ENCODE results near the gene MED14.

DNA sequence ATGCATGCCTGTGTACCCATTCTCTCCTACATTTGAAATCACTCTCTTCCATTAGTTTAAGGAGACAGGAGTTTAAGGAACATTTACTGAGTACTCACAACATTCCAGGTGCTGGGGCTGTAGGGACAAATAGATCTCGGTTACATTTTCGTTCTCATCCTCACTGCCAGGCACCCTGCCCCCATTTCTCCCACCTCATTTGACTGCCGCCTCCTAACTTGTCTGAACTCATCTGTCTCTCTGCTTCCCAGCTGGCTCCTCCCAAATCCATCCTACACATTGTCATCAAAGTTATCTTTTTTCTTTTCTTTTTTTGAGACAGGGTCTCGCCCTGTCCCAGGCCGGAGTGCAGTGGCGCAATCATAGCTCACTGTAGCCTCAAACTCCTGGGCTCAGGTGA lies 131.9 kb downstream of the MED14 start:
- TF ChIP-seq CTCF (IDR thresholded peaks at IDR 0.05), result no peak
- TF ChIP-seq, protein P1, sequence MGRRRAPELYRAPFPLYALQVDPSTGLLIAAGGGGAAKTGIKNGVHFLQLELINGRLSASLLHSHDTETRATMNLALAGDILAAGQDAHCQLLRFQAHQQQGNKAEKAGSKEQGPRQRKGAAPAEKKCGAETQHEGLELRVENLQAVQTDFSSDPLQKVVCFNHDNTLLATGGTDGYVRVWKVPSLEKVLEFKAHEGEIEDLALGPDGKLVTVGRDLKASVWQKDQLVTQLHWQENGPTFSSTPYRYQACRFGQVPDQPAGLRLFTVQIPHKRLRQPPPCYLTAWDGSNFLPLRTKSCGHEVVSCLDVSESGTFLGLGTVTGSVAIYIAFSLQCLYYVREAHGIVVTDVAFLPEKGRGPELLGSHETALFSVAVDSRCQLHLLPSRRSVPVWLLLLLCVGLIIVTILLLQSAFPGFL (CRISPR knock-in tag; IDR thresholded peaks at IDR 0.05; ENCODE audit: borderline replicate concordance), result no peak
- no peak for TF ChIP-seq ATF3 (CRISPR knock-in tag; conservative IDR thresholded peaks at IDR 0.05)
- TF ChIP-seq FOXK1 (CRISPR knock-in tag; IDR thresholded peaks at IDR 0.05), result no peak
- TF ChIP-seq, protein P2, sequence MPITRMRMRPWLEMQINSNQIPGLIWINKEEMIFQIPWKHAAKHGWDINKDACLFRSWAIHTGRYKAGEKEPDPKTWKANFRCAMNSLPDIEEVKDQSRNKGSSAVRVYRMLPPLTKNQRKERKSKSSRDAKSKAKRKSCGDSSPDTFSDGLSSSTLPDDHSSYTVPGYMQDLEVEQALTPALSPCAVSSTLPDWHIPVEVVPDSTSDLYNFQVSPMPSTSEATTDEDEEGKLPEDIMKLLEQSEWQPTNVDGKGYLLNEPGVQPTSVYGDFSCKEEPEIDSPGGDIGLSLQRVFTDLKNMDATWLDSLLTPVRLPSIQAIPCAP (CRISPR knock-in tag; IDR thresholded peaks at IDR 0.05), result no peak
- no peak for TF ChIP-seq CREM (CRISPR knock-in tag; IDR thresholded peaks at IDR 0.05)
- TF ChIP-seq TEAD1 (CRISPR knock-in tag; IDR thresholded peaks at IDR 0.05), result no peak
- no peak for TF ChIP-seq TP53 (CRISPR knock-in tag; IDR thresholded peaks at IDR 0.05)
- no peak for TF ChIP-seq CREB1 (CRISPR knock-in tag; IDR thresholded peaks at IDR 0.05)
- TF ChIP-seq, protein P3, sequence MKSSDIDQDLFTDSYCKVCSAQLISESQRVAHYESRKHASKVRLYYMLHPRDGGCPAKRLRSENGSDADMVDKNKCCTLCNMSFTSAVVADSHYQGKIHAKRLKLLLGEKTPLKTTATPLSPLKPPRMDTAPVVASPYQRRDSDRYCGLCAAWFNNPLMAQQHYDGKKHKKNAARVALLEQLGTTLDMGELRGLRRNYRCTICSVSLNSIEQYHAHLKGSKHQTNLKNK (CRISPR knock-in tag; IDR thresholded peaks at IDR 0.05), result no peak
- TF ChIP-seq ZNF138 (CRISPR knock-in tag; conservative IDR thresholded peaks at IDR 0.05), result no peak
- TF ChIP-seq, protein P4, sequence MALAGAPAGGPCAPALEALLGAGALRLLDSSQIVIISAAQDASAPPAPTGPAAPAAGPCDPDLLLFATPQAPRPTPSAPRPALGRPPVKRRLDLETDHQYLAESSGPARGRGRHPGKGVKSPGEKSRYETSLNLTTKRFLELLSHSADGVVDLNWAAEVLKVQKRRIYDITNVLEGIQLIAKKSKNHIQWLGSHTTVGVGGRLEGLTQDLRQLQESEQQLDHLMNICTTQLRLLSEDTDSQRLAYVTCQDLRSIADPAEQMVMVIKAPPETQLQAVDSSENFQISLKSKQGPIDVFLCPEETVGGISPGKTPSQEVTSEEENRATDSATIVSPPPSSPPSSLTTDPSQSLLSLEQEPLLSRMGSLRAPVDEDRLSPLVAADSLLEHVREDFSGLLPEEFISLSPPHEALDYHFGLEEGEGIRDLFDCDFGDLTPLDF (CRISPR knock-in tag; IDR thresholded peaks at IDR 0.05), result no peak
- TF ChIP-seq, protein P5, sequence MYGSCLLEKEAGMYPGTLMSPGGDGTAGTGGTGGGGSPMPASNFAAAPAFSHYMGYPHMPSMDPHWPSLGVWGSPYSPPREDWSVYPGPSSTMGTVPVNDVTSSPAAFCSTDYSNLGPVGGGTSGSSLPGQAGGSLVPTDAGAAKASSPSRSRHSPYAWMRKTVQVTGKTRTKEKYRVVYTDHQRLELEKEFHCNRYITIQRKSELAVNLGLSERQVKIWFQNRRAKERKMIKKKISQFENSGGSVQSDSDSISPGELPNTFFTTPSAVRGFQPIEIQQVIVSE (CRISPR knock-in tag; IDR thresholded peaks at IDR 0.05; ENCODE audit: borderline replicate concordance), result no peak
- no peak for TF ChIP-seq KAT7 (CRISPR knock-in tag; IDR thresholded peaks at IDR 0.05; ENCODE audit: borderline replicate concordance)

All from WTC11 (cell line).